B cell (primary cell): ENCODE results near the gene CCNA2. TPM values are rescaled to one million over a fixed set of nuclear protein-coding genes. Genes with fewer than 3 reads are reported as not detected.

ENCODE experiments used
- ATAC-seq: fragments of 200-7000 bp; cut with Tn5 transposase; one replicate; pipeline ENCODE4 v1.10.0; 2021; ENCODE audit warnings: low read depth, mild to moderate bottlenecking, moderate number of reproducible peaks, moderate library complexity
- CTCF ChIA-PET: fragments of 350-600 bp; sonication (Branson Sonifier 250); formaldehyde crosslinking; loops from one replicate; lab custom pipeline; 2021; ENCODE audit warnings: antibody characterized with exemption, inconsistent platforms; lab: Charles Lee
- POLR2A ChIA-PET: fragments of 350-600 bp; sonication (Branson Sonifier 250); formaldehyde crosslinking; loops from one replicate; lab custom pipeline; 2021; ENCODE audit warnings: antibody characterized with exemption; lab: Charles Lee
- DNase-seq: peaks from one replicate; pipeline ENCODE4 v3.0.0; 2013
- H2AFZ ChIP-seq: 2 replicates; pipeline ENCODE4 v1.6.1; 2012; ENCODE audit warnings: mild to moderate bottlenecking, low read depth, low read length; ENCODE audit not compliant: insufficient read depth, poor library complexity, severe bottlenecking
- H3K27ac ChIP-seq, 2 donors: 1 replicate in 1 of 2; 2 replicates in 1 of 2; pipeline ENCODE4 v1.5.1; 2012 to 2013; ENCODE audit warnings: low read length in 2 of 2, mild to moderate bottlenecking in 2 of 2, moderate library complexity in 1 of 2
- H3K27me3 ChIP-seq, 4 experiments: fragments of 200-600 bp in 1 of 4; sonication (generic) in 1 of 4; replicated peaks in 1 of 4; 1 replicate in 2 of 4; 2 replicates in 2 of 4; pipeline versions ENCODE4 v1.6.1 to v1.7.0; 2013 to 2016; ENCODE audit warnings: low read length in 3 of 4, mild to moderate bottlenecking in 2 of 4, mixed read lengths in 1 of 4, moderate library complexity in 1 of 4; ENCODE audit not compliant: insufficient read depth in 4 of 4, control insufficient read depth in 3 of 4; ENCODE audit errors: control extremely low read depth in 1 of 4
- H3K36me3 ChIP-seq, 2 experiments: replicated peaks in 1 of 2; 1 replicate in 1 of 2; 2 replicates in 1 of 2; pipeline versions ENCODE4 v1.6.1 to v1.7.1; 2013; ENCODE audit warnings: low read length in 1 of 2; ENCODE audit not compliant: insufficient read depth in 2 of 2, control insufficient read depth in 1 of 2; ENCODE audit errors: control extremely low read depth in 1 of 2, extremely low read depth in 1 of 2
- H3K4me1 ChIP-seq, 2 donors: fragments of 200-600 bp in 1 of 2; sonication (generic) in 1 of 2; 1 replicate in 1 of 2; 2 replicates in 1 of 2; pipeline versions ENCODE4 v1.5.1 to v1.6.1; 2013 to 2017; ENCODE audit warnings: low read length in 2 of 2; ENCODE audit not compliant: control insufficient read depth in 2 of 2, insufficient read depth in 2 of 2
- H3K4me2 ChIP-seq: replicated peaks from 2 replicates; pipeline ENCODE3; 2012; ENCODE audit warnings: mild to moderate bottlenecking, low read depth, low read length; ENCODE audit not compliant: poor library complexity, severe bottlenecking
- H3K4me3 ChIP-seq, 5 experiments: fragments of 200-600 bp in 1 of 5; sonication (generic) in 1 of 5; 1 replicate in 3 of 5; 2 replicates in 2 of 5; pipeline versions ENCODE4 v1.5.1 to v1.7.0; 2011 to 2016; ENCODE audit warnings: low read length in 4 of 5, mild to moderate bottlenecking in 4 of 5, low read depth in 2 of 5, control low read depth in 1 of 5, moderate library complexity in 1 of 5; ENCODE audit not compliant: insufficient read depth in 1 of 5; ENCODE audit errors: control extremely low read depth in 1 of 5, extremely low read depth in 1 of 5
- H3K79me2 ChIP-seq: fragments of 200-600 bp; sonication (generic); one replicate; pipeline ENCODE4 v1.6.0; 2016; ENCODE audit warnings: low read length; ENCODE audit not compliant: control insufficient read depth, insufficient read depth
- H3K9ac ChIP-seq: fragments of 200-600 bp; sonication (generic); 2 replicates; pipeline ENCODE4 v1.6.1; 2017; ENCODE audit warnings: mild to moderate bottlenecking, low read length, moderate library complexity
- H3K9me3 ChIP-seq, 3 donors: one replicate each; pipeline versions ENCODE4 v1.6.1 to v1.7.1; 2013; ENCODE audit warnings: low read length in 2 of 3; ENCODE audit not compliant: control insufficient read depth in 2 of 3, insufficient read depth in 1 of 3; ENCODE audit errors: control extremely low read depth in 1 of 3
- H4K20me1 ChIP-seq: 2 replicates; pipeline ENCODE4 v1.6.0; 2012; ENCODE audit warnings: mild to moderate bottlenecking, low read length; ENCODE audit not compliant: insufficient read depth, control insufficient read depth, poor library complexity, severe bottlenecking
- H3K27ac Mint-ChIP-seq: one replicate; pipeline ENCODE4 v1.8.0; 2021; ENCODE audit warnings: mixed read lengths
- H3K27me3 Mint-ChIP-seq: one replicate; pipeline ENCODE4 v1.8.0; 2021; ENCODE audit warnings: mixed read lengths
- H3K4me1 Mint-ChIP-seq: one replicate; pipeline ENCODE4 v1.8.0; 2021; ENCODE audit warnings: mixed read lengths
- H3K4me3 Mint-ChIP-seq: one replicate; pipeline ENCODE4 v1.8.0; 2021; ENCODE audit warnings: mixed read lengths
- H3K9me3 Mint-ChIP-seq: one replicate; pipeline ENCODE4 v1.8.0; 2022; ENCODE audit warnings: mixed read lengths; ENCODE audit not compliant: insufficient read depth
- EZH2 ChIP-seq: IDR thresholded peaks from 2 replicates; pipeline ENCODE4 v1.6.1; 2012; ENCODE audit warnings: borderline replicate concordance, low read depth, mild to moderate bottlenecking, moderate library complexity, low read length; ENCODE audit not compliant: insufficient read depth, poor library complexity, severe bottlenecking
- WGBS: methylation state at CpG from one replicate; pipeline ENCODE4 v1.1.5; 2013; ENCODE audit warnings: missing lambda C conversion rate; ENCODE audit not compliant: insufficient coverage; 5-methylcytosine and 5-hydroxymethylcytosine counted together
- intact Hi-C: fragments of 100-400 bp; cut with micrococcal nuclease; formaldehyde crosslinking; loops from one replicate; pipeline ENCODE4 v1.10.0; 2022
- polyA plus RNA-seq: library from polyadenylated mRNA; depleted of rRNA; stranded (reverse); fragments of >200 nt; gene quantifications from 2 replicates; pipeline ENCODE4 v1.2.3, GENCODE V29; 2012
- total RNA-seq, 2 donors: library from RNA; stranded (reverse); fragments of 120-200 nt in 1 of 2; gene quantifications; 1 replicate in 1 of 2; 2 replicates in 1 of 2; pipeline versions ENCODE4 v1.2.3 to v1.2.4, GENCODE V29; 2013 to 2022
- TF ChIP-seq, protein P1 (sequence below): fragments of 200-600 bp; IDR thresholded peaks from one replicate; pipeline ENCODE4 v1.8.0; 2022; ENCODE audit warnings: antibody characterized with exemption, mild to moderate bottlenecking

CCNA2 gene
- total and polyA plus RNA-seq, 2 donors (not counting 1 experiment from before 2014, with no cell fraction given), result 0.84 to 0.94 TPM

- ATAC-seq (no peak), DNase-seq (no peak)
- intact Hi-C loops, result no loop called here
- Histone ChIP-seq H3K9me3 (no peaks in the 10 kb centered on the region), H3K27ac (no peak overlapping the region), H3K36me3 (no peaks in the 10 kb centered on the region), H3K4me3 (no peak overlapping the region), H3K27me3 (peaks cover 0 to 13% (median 7%) of the 10 kb centered on the region in 4 experiments), H2AFZ (no peak overlapping the region), H3K4me2 (no peak overlapping the region), H3K79me2 (no peaks in the 10 kb centered on the region), H3K9ac (no peak overlapping the region), H3K4me1 (no peaks in the 10 kb centered on the region), H4K20me1 (no peaks in the 10 kb centered on the region)
- ChIA-PET CTCF (no interaction called here), POLR2A (no interaction called here)
- peaks cover 39% of the 10 kb centered on the region for H3K27me3 Mint-ChIP-seq
- no peaks in the 10 kb centered on the region for H3K4me1 Mint-ChIP-seq
- no peaks in the 10 kb centered on the region for H3K9me3 Mint-ChIP-seq
- H3K4me3 Mint-ChIP-seq, result no peak overlapping the region
- TF ChIP-seq, protein P1, sequence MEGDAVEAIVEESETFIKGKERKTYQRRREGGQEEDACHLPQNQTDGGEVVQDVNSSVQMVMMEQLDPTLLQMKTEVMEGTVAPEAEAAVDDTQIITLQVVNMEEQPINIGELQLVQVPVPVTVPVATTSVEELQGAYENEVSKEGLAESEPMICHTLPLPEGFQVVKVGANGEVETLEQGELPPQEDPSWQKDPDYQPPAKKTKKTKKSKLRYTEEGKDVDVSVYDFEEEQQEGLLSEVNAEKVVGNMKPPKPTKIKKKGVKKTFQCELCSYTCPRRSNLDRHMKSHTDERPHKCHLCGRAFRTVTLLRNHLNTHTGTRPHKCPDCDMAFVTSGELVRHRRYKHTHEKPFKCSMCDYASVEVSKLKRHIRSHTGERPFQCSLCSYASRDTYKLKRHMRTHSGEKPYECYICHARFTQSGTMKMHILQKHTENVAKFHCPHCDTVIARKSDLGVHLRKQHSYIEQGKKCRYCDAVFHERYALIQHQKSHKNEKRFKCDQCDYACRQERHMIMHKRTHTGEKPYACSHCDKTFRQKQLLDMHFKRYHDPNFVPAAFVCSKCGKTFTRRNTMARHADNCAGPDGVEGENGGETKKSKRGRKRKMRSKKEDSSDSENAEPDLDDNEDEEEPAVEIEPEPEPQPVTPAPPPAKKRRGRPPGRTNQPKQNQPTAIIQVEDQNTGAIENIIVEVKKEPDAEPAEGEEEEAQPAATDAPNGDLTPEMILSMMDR, result no peak
- no peak overlapping the region for H3K27ac Mint-ChIP-seq
- WGBS, result no CpG with 5 or more reads among the region's 1 CpG
Observed at GRCh38 chr4:121771869-121772268, 51.8 kb downstream of the CCNA2 start.

DNA sequence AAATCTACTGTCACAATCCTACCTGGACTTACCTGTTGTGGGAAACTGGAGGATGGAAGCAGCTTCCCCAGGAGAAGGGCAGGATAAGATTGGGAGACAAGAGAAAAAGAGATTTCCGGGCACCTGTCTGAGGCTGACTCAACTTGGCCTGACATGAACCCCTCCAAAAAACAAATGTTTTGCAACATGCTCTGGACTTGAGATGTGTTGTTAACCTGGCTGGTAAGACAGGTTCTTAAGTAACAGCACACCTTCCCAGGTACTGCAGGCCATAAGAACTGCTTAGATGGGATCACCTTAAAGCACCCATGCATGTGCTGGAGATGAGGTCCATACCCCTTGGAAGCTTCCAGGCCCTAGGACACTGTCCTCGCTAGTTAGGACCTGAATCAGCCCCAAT is 54.3 kb downstream of the CCNA2 start:
- Histone ChIP-seq H3K27ac (no peak overlapping the region), H3K4me3 (no peak overlapping the region), H3K9ac (no peak overlapping the region), H3K36me3 (no peaks in the 10 kb centered on the region), H3K4me2 (no peak overlapping the region), H4K20me1 (no peaks in the 10 kb centered on the region), H2AFZ (no peak overlapping the region), H3K9me3 (no peaks in the 10 kb centered on the region), H3K27me3 (peaks cover 0 to 26% (median 12%) of the 10 kb centered on the region in 4 experiments), H3K4me1 (peaks cover 9 to 11% of the 10 kb centered on the region in 2 donors), H3K79me2 (no peaks in the 10 kb centered on the region)
- H3K4me1 Mint-ChIP-seq, result peaks cover 2% of the 10 kb centered on the region
- POLR2A ChIA-PET, result no interaction called here
- DNase-seq, result no peak
- WGBS, result 91% methylated on average over 1 of the region's 2 CpGs
- intact Hi-C loops, result no loop called here
- H3K27ac Mint-ChIP-seq, result no peak overlapping the region
- no peaks in the 10 kb centered on the region for H3K9me3 Mint-ChIP-seq
- ATAC-seq, result no peak
- H3K27me3 Mint-ChIP-seq, result peaks cover 52% of the 10 kb centered on the region
- H3K4me3 Mint-ChIP-seq, result no peak overlapping the region
- TF ChIP-seq EZH2, result no peak
- TF ChIP-seq, protein P1, result no peak
- CTCF ChIA-PET, result no interaction called here
